GM06990 (cell line): ENCODE results near the gene PLXDC1.

ENCODE experiments used
- DNase-seq: peaks from one replicate; pipeline ENCODE4 v3.0.0-alpha.2; 2011; ENCODE audit not compliant: insufficient read length; ENCODE audit errors: extremely low read depth
- H3K27me3 ChIP-seq: replicated peaks from 2 replicates; pipeline ENCODE4 v1.6.0; 2011; ENCODE audit warnings: low read length; ENCODE audit not compliant: control insufficient read depth, insufficient read depth
- H3K36me3 ChIP-seq: 2 replicates; pipeline ENCODE4 v1.5.1; 2011; ENCODE audit warnings: low read length; ENCODE audit not compliant: control insufficient read depth, insufficient read depth
- H3K4me3 ChIP-seq: replicated peaks from 2 replicates; pipeline ENCODE4 v1.5.1; 2011; ENCODE audit warnings: low read depth, mild to moderate bottlenecking, control low read depth, low read length
- TF ChIP-seq, protein P1 (sequence below): IDR thresholded peaks from 2 replicates; pipeline ENCODE4 v1.5.1; 2011; ENCODE audit warnings: low read length, control low read depth, mild to moderate bottlenecking, inconsistent platforms; ENCODE audit not compliant: insufficient read depth, poor library complexity, severe bottlenecking

The PLXDC1 gene

DNA sequence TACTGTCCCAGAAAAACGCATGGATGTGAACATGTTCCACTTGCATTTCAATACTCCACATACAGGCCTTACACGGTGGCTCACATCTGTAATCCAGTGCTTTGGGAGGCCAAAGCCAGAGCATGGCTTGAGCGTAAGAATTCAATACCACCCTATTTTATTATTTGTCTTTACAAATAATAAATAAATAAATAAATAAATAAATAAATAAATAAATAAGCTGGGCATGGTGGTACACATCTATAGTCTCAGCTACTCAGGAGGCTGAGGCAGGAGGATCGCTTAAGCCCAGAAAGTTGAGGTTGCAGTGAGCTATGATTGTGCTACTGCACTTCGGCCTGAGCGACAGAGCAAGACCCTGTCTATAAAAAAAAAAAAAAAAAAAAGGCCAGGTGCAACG, 53.9 kb downstream of the PLXDC1 start:
- Histone ChIP-seq H3K4me3 (no peak overlapping the region), H3K27me3 (no peaks in the 10 kb centered on the region; the same call in 1 of the 2 replicates), H3K36me3 (no peaks in the 10 kb centered on the region)
- DNase-seq, result no peak
- TF ChIP-seq, protein P1, sequence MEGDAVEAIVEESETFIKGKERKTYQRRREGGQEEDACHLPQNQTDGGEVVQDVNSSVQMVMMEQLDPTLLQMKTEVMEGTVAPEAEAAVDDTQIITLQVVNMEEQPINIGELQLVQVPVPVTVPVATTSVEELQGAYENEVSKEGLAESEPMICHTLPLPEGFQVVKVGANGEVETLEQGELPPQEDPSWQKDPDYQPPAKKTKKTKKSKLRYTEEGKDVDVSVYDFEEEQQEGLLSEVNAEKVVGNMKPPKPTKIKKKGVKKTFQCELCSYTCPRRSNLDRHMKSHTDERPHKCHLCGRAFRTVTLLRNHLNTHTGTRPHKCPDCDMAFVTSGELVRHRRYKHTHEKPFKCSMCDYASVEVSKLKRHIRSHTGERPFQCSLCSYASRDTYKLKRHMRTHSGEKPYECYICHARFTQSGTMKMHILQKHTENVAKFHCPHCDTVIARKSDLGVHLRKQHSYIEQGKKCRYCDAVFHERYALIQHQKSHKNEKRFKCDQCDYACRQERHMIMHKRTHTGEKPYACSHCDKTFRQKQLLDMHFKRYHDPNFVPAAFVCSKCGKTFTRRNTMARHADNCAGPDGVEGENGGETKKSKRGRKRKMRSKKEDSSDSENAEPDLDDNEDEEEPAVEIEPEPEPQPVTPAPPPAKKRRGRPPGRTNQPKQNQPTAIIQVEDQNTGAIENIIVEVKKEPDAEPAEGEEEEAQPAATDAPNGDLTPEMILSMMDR, result no peak

DNA sequence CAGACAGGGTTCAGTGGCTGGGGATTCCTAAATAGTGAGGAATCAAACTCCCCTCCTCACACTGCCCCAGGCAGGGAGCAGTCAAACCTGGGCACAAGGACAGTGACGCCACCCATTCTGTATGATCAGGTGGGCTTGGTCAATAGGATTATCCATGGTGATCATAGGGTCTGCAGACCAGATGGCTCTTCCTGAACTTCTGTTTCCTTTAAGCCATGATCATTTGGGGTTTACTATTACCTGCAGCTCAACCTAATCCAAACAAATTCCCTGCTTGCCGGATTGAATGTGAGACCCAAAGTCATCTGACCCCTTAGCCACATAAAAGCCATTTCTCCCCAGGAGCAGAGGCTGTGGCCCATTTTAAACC, 54.3 kb downstream of the PLXDC1 start:
- Histone ChIP-seq H3K4me3 (no peak overlapping the region), H3K36me3 (no peaks in the 10 kb centered on the region), H3K27me3 (no peaks in the 10 kb centered on the region; the same call in 1 of the 2 replicates)
- DNase-seq, result no peak
- TF ChIP-seq, protein P1, result no peak

DNA sequence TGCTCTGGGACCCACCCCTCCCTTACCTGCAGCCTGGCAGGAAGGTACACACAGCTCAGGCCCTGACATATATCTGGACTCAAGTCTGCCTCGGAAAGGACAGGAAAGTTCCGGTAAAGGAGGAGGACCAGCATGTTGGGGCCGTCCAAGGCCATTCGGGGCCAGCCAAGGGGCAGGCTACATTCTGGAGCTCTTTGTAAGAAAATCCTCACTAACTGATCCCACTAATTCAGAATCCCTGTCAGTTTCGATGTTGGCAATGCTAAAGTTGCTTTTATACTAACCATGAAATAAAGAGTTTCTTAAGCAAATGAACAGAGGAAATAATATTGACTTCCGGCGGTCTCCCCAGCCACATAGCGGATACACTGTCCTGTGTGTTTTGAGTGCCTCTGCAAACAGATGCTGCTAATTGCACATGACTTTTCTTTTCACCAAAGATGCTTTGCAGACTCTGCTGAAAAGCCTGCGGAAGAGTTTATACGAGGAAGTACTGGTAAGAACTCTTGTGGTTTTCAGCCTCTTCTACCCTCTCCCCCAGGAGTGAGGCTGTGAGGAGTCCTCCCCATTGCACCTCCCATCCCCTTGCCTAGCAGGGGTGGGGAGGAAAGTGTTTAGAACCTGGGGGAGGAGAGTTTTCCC, 54.8 kb downstream of the PLXDC1 start:
- no peak for DNase-seq
- TF ChIP-seq, protein P1, result no peak
- Histone ChIP-seq H3K36me3 (no peaks in the 10 kb centered on the region), H3K27me3 (no peaks in the 10 kb centered on the region; the same call in 1 of the 2 replicates), H3K4me3 (no peak overlapping the region)

DNA sequence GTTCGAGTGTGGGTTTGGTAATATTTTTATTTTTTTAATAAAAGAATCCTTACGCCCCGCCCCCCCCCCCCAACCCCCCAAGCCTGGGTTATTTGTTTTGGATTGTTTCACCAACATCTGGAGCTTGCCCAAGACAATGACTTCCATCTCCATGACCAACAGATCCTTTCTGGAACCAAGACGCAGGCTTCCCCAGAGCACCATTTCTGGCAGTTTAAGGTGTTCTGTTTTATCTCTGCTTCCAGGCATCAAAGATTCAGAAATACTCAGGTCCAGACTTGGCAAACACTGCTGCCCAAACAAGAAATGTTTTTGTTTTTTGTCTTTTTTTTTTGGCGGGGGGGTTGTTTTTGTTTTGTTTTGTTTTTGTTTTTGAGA, 56.1 kb downstream of the PLXDC1 start:
- no peaks in the 10 kb centered on the region; the same call in 1 of the 2 replicates for H3K27me3 ChIP-seq

DNA sequence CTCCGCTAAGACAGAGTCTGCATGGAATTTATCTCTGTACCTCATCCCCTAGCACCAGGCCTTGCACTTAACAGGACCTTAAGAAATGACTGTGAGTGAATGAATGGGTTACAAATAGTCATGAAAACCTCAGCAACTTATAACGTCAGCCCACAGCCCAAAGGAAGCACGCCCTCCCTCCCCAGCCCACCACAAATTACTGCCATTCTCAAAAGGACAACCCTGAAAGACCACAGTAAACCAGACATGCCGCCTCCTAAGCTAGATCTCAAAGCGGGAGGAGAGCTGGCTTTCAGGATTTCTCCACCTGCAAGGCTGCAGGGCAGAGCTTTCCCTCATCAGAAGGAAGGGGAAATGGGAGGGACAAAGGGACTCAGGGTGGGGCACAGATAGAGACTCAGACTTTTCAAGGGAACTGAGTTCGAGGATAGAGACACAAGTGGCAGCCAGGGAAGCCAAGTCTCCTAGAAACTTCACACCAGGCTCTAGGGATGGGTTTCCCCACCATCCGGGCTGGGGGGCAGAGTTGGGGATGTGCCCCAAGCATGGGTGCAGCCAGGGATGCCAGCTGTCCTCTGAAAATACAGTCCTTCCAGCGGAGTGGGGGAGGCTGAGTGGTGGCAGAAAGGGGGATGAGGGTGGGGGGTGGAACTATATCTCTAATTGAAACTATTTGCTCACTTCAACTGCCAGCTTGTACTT, 56.7 kb downstream of the PLXDC1 start:
- TF ChIP-seq, protein P1, result no peak
- DNase-seq, result peak; percentile 33
- Histone ChIP-seq H3K4me3 (no peak overlapping the region), H3K36me3 (no peaks in the 10 kb centered on the region), H3K27me3 (no peaks in the 10 kb centered on the region; the same call in 1 of the 2 replicates)

More for the DNA sequence above, 56.1 kb downstream of the PLXDC1 start:
- TF ChIP-seq, protein P1, result no peak
- Histone ChIP-seq H3K4me3 (no peak overlapping the region), H3K36me3 (no peaks in the 10 kb centered on the region)
- DNase-seq, result no peak
